Type B pancreatic cell (in vitro differentiated cells): ENCODE data around the gene TTC39C. TPM values are rescaled to one million over a fixed set of nuclear protein-coding genes. Genes with fewer than 3 reads are reported as not detected.

ENCODE experiments used
- DNase-seq: peaks from one replicate; pipeline ENCODE4 v3.0.0; 2021; ENCODE audit warnings: mixed read lengths; ENCODE audit not compliant: unreplicated experiment; ENCODE audit errors: extremely low spot score
- H3K27ac Mint-ChIP-seq: 2 replicates; pipeline ENCODE4 v1.8.0; 2021; ENCODE audit warnings: mild to moderate bottlenecking, mixed read lengths
- H3K27me3 Mint-ChIP-seq: 2 replicates; pipeline ENCODE4 v1.8.0; 2021; ENCODE audit warnings: mixed read lengths
- H3K36me3 Mint-ChIP-seq: 2 replicates; pipeline ENCODE4 v1.8.0; 2021; ENCODE audit warnings: mixed read lengths
- H3K4me1 Mint-ChIP-seq: one replicate; pipeline ENCODE4 v1.8.0; 2021; ENCODE audit warnings: mixed read lengths; ENCODE audit not compliant: unreplicated experiment
- H3K4me3 Mint-ChIP-seq: 2 replicates; pipeline ENCODE4 v1.8.0; 2021; ENCODE audit warnings: mild to moderate bottlenecking, mixed read lengths
- H3K9me3 Mint-ChIP-seq: 2 replicates; pipeline ENCODE4 v1.8.0; 2021; ENCODE audit warnings: mixed read lengths
- total RNA-seq: library from RNA; stranded (reverse); gene quantifications from 2 replicates; pipeline ENCODE4 v1.2.1, GENCODE V29; 2021; ENCODE audit warnings: low replicate concordance
- TF ChIP-seq, protein P1 (sequence below): fragments of 200-600 bp; sonication (generic); conservative IDR thresholded peaks from 2 replicates; pipeline ENCODE4 v1.5.0; 2021; ENCODE audit warnings: antibody characterized with exemption, mild to moderate bottlenecking

TTC39C gene
- total RNA-seq, 1 donor from 2014 or later: 21.6 TPM

DNA sequence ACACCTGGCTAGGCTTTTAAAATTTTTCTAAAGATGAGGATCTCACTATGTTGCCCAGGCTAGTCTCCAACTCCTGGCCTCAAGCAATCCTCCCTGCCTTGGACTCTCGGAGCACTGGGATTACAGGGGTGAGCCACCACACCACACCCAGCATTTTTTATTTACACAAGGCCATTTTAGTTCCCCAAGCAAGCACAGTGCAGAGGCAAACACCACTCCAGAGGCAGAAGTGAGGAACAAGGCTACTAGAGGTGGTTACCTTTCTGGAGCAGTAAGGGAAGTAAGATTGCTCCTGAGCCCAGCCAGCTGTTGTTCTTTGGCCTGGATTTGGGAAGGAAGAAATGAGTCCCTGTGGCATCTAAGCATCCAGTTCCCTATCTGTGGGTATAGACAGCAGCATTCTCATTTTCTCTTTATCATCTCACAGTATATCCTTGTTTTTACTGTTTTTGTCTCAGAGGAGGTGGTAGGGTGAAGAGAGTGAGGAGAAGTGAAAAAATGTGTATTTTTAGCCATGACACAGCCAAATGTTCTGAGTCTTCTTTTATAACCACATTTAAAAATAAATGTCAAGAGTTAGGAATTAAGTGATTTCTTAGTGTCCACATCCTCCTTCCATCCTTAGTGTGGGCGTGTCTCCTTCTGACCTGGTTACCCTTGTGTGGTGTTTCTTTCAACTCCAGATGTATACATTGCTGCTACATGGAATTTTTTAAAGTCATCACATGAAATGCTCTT, 10.5 kb upstream of the TTC39C start:
- no peak for DNase-seq
- peaks cover under 1% of the 10 kb centered on the region for H3K4me1 Mint-ChIP-seq

GRCh38 chr18:24006712-24007313, 7.7 kb upstream of the TTC39C start:
- Mint-ChIP-seq H3K9me3 (no peaks in the 10 kb centered on the region), H3K4me1 (no peaks in the 10 kb centered on the region), H3K27me3 (peaks cover 15% of the 10 kb centered on the region), H3K36me3 (no peaks in the 10 kb centered on the region), H3K27ac (no peak overlapping the region), H3K4me3 (no peak overlapping the region)
- DNase-seq: no peak
- TF ChIP-seq, protein P1, sequence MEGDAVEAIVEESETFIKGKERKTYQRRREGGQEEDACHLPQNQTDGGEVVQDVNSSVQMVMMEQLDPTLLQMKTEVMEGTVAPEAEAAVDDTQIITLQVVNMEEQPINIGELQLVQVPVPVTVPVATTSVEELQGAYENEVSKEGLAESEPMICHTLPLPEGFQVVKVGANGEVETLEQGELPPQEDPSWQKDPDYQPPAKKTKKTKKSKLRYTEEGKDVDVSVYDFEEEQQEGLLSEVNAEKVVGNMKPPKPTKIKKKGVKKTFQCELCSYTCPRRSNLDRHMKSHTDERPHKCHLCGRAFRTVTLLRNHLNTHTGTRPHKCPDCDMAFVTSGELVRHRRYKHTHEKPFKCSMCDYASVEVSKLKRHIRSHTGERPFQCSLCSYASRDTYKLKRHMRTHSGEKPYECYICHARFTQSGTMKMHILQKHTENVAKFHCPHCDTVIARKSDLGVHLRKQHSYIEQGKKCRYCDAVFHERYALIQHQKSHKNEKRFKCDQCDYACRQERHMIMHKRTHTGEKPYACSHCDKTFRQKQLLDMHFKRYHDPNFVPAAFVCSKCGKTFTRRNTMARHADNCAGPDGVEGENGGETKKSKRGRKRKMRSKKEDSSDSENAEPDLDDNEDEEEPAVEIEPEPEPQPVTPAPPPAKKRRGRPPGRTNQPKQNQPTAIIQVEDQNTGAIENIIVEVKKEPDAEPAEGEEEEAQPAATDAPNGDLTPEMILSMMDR: no peak

More for the DNA sequence above, 10.5 kb upstream of the TTC39C start:
- H3K27me3 Mint-ChIP-seq: peaks cover 9% of the 10 kb centered on the region
- TF ChIP-seq, protein P1: no peak
- no peak overlapping the region for H3K4me3 Mint-ChIP-seq
- no peaks in the 10 kb centered on the region for H3K9me3 Mint-ChIP-seq
- no peaks in the 10 kb centered on the region for H3K36me3 Mint-ChIP-seq
- H3K27ac Mint-ChIP-seq: no peak overlapping the region

- Mint-ChIP-seq H3K4me3 (no peak overlapping the region), H3K9me3 (no peaks in the 10 kb centered on the region), H3K27ac (no peak overlapping the region), H3K4me1 (no peaks in the 10 kb centered on the region), H3K36me3 (no peaks in the 10 kb centered on the region), H3K27me3 (peaks cover 26% of the 10 kb centered on the region)
- TF ChIP-seq, protein P1: no peak
- no peak for DNase-seq
Measured at GRCh38 chr18:24009246-24009645, 5.3 kb upstream of the TTC39C start.

- Mint-ChIP-seq H3K36me3 (no peaks in the 10 kb centered on the region), H3K4me3 (no peak overlapping the region), H3K27me3 (peaks cover 26% of the 10 kb centered on the region), H3K27ac (no peak overlapping the region), H3K4me1 (no peaks in the 10 kb centered on the region), H3K9me3 (no peaks in the 10 kb centered on the region)
- no peak for DNase-seq
- TF ChIP-seq, protein P1: no peak
Measured at GRCh38 chr18:24009651-24010333, 4.8 kb upstream of the TTC39C start.

DNA sequence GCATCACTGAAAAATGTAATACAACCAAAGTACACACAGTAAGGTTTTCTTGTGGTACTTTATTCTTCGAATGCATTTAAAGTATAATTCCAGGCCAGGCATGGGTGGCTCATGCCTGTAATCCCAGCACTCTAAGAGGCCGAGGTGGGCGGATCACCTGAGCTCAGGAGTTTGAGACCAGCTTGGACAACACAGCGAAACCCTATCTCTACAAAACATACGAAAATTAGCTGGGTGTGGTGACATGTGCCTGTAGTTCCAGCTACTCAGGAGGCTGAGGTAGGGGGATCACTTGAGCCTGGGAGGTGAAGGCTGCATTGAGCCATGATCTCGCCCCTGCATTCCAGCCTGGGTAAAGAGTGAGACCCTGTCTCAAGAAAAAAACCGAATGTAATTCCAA, 3.9 kb upstream of the TTC39C start:
- H3K9me3 Mint-ChIP-seq: no peaks in the 10 kb centered on the region
- peaks cover under 1% of the 10 kb centered on the region for H3K4me1 Mint-ChIP-seq
- H3K4me3 Mint-ChIP-seq: no peak overlapping the region
- H3K36me3 Mint-ChIP-seq: no peaks in the 10 kb centered on the region
- TF ChIP-seq, protein P1: no peak
- no peak for DNase-seq
- H3K27ac Mint-ChIP-seq: no peak overlapping the region
- H3K27me3 Mint-ChIP-seq: peaks cover 26% of the 10 kb centered on the region
